Erythroblast (primary cell): ENCODE data around the gene AQP11.

ENCODE experiments used
- GATA1 ChIP-seq: IDR thresholded peaks from 2 replicates; pipeline ENCODE4 v1.6.1; 2011; ENCODE audit warnings: low read depth, mild to moderate bottlenecking, control low read depth, low read length, moderate library complexity
- POLR2A ChIP-seq: IDR thresholded peaks from 2 replicates; pipeline ENCODE4 v1.6.1; 2011; ENCODE audit warnings: mild to moderate bottlenecking, low read length

GRCh38 chr11:77602381-77603088 is 12.8 kb downstream of the AQP11 start:
- TF ChIP-seq POLR2A (no peak), GATA1 (no peak)
